Right atrium auricular region (tissue), 2 donors: ENCODE measurements around the gene ANKRD22. TPM values are rescaled to one million over a fixed set of nuclear protein-coding genes. Genes with fewer than 3 reads are reported as not detected.

Experiments
- DNase-seq: peaks from one replicate; pipeline ENCODE4 v3.0.0-alpha.2; 2019; ENCODE audit warnings: low spot score
- H3K27ac ChIP-seq, 2 donors: fragments of 200-600 bp; sonication (generic); 1 replicate in 1 of 2; 2 replicates in 1 of 2; pipeline ENCODE4 v1.5.1; 2016 to 2019
- H3K27me3 ChIP-seq, 2 donors: fragments of 200-600 bp; sonication (generic); one replicate each; pipeline versions ENCODE4 v1.5.1 to v1.6.0; 2017 to 2019
- H3K36me3 ChIP-seq: fragments of 200-600 bp; sonication (generic); one replicate; pipeline ENCODE4 v1.5.1; 2016
- H3K4me1 ChIP-seq, 2 donors: fragments of 200-600 bp; sonication (generic); one replicate each; pipeline versions ENCODE4 v1.5.1 to v1.6.0; 2017 to 2019
- H3K4me3 ChIP-seq, 2 donors: fragments of 200-600 bp; sonication (generic); 1 replicate in 1 of 2; 2 replicates in 1 of 2; pipeline ENCODE4 v1.5.1; 2017 to 2019; ENCODE audit warnings: mild to moderate bottlenecking in 1 of 2, moderate library complexity in 1 of 2
- H3K9me3 ChIP-seq, 2 donors: fragments of 200-600 bp; sonication (generic); one replicate each; pipeline ENCODE4 v1.5.1; 2019
- total RNA-seq, 2 donors: library from RNA; depleted of rRNA; stranded (reverse); fragments of >200 nt; gene quantifications; one replicate each; pipeline ENCODE4 v1.1.0, GENCODE V29; 2016
- TF ChIP-seq, protein P1 (sequence below), 2 donors: fragments of 200-600 bp; sonication (generic); IDR thresholded peaks; one replicate each; pipeline ENCODE4 v1.5.1; 2019; ENCODE audit warnings: antibody characterized with exemption in 2 of 2

Gene ANKRD22
- total RNA-seq, 2 donors from 2014 or later = not detected

- no peak for DNase-seq
- H3K36me3 ChIP-seq = no peaks in the 10 kb centered on the region
- no peak overlapping the region for H3K4me3 ChIP-seq
- H3K27me3 ChIP-seq = no peaks in the 10 kb centered on the region
- H3K9me3 ChIP-seq = no peaks in the 10 kb centered on the region
- H3K27ac ChIP-seq = no peak overlapping the region
- H3K4me1 ChIP-seq = no peaks in the 10 kb centered on the region
- TF ChIP-seq, protein P1, sequence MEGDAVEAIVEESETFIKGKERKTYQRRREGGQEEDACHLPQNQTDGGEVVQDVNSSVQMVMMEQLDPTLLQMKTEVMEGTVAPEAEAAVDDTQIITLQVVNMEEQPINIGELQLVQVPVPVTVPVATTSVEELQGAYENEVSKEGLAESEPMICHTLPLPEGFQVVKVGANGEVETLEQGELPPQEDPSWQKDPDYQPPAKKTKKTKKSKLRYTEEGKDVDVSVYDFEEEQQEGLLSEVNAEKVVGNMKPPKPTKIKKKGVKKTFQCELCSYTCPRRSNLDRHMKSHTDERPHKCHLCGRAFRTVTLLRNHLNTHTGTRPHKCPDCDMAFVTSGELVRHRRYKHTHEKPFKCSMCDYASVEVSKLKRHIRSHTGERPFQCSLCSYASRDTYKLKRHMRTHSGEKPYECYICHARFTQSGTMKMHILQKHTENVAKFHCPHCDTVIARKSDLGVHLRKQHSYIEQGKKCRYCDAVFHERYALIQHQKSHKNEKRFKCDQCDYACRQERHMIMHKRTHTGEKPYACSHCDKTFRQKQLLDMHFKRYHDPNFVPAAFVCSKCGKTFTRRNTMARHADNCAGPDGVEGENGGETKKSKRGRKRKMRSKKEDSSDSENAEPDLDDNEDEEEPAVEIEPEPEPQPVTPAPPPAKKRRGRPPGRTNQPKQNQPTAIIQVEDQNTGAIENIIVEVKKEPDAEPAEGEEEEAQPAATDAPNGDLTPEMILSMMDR (IDR thresholded peaks at IDR 0.05) = no peak
Observed at GRCh38 chr10:88848499-88848898, 3.1 kb downstream of the ANKRD22 start.

DNA sequence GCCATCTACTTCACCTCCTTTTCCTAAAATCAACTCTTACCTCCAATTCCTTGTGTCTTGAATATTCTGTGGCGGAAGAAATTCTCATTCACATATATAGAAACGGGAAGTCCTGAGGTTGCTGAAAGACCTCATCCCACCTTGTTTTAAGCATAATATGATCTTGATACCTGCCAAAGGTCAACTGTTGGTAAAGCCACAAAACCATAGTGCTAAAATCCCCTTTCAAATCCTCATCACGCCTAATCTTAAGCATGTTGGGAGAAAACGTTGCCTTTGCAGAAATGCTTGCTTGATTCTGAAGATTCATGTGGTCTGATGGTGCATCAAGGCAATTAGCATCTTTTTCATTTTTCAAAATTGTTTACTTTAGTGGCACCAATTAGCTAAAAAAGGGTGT, 8.5 kb downstream of the ANKRD22 start:
- TF ChIP-seq, protein P1 (IDR thresholded peaks at IDR 0.05) = no peak
- Histone ChIP-seq H3K4me3 (no peak overlapping the region), H3K9me3 (no peaks in the 10 kb centered on the region), H3K27me3 (no peaks in the 10 kb centered on the region), H3K27ac (no peak overlapping the region), H3K4me1 (no peaks in the 10 kb centered on the region), H3K36me3 (no peaks in the 10 kb centered on the region)
- no peak for DNase-seq

GRCh38 chr10:88841316-88842111, 10.1 kb downstream of the ANKRD22 start:
- H3K27ac ChIP-seq = no peak overlapping the region
- TF ChIP-seq, protein P1 (IDR thresholded peaks at IDR 0.05) = no peak
- no peaks in the 10 kb centered on the region for H3K27me3 ChIP-seq
- no peaks in the 10 kb centered on the region for H3K36me3 ChIP-seq
- no peaks in the 10 kb centered on the region for H3K9me3 ChIP-seq
- H3K4me1 ChIP-seq = no peaks in the 10 kb centered on the region
- no peak for DNase-seq
- no peak overlapping the region for H3K4me3 ChIP-seq

DNA sequence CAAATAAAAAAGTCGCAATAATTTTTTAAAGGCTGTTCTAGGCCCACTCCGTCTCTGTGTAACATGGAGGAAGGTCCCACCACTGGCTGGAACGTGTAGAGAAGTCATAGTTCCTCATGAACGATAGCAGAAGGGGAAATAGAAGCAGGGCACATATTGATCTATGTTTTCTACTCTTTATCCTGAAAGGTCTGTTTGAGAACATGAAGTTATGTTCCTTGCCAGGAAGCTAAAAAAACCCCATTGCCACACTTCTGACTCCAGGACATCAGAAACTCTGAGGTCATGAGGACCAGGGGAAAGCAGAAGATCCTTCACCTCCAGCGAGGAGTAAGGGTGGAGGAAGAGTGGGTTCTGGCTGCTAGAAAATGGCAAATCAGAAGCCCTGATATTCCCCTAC, 10.8 kb downstream of the ANKRD22 start:
- no peaks in the 10 kb centered on the region for H3K27me3 ChIP-seq
- H3K36me3 ChIP-seq = no peaks in the 10 kb centered on the region
- no peak overlapping the region for H3K4me3 ChIP-seq
- no peak for DNase-seq
- H3K27ac ChIP-seq = no peak overlapping the region
- TF ChIP-seq, protein P1 (IDR thresholded peaks at IDR 0.05) = no peak
- H3K9me3 ChIP-seq = no peaks in the 10 kb centered on the region
- no peaks in the 10 kb centered on the region for H3K4me1 ChIP-seq

GRCh38 chr10:88840104-88840503, 11.5 kb downstream of the ANKRD22 start:
- Histone ChIP-seq H3K4me1 (no peaks in the 10 kb centered on the region), H3K27ac (no peak overlapping the region), H3K27me3 (no peaks in the 10 kb centered on the region), H3K36me3 (no peaks in the 10 kb centered on the region), H3K9me3 (no peaks in the 10 kb centered on the region), H3K4me3 (no peak overlapping the region)
- no peak for DNase-seq
- TF ChIP-seq, protein P1 (IDR thresholded peaks at IDR 0.05) = no peak
